Hepatocyte (in vitro differentiated cells): ENCODE data around the gene PGLYRP4. TPM values are rescaled to one million over a fixed set of nuclear protein-coding genes. Genes with fewer than 3 reads are reported as not detected.

ENCODE experiments used
- DNase-seq: peaks from one replicate; pipeline ENCODE4 v3.0.0-alpha.2; 2016; ENCODE audit warnings: low spot score
- H2AFZ ChIP-seq: fragments of 200-600 bp; sonication (generic); 2 replicates; pipeline ENCODE4 v1.6.0; 2016; ENCODE audit warnings: antibody characterized with exemption, mild to moderate bottlenecking
- H3K27ac ChIP-seq: fragments of 200-600 bp; sonication (generic); 2 replicates; pipeline ENCODE4 v1.5.1; 2016; ENCODE audit warnings: mild to moderate bottlenecking
- H3K27me3 ChIP-seq: fragments of 200-600 bp; sonication (generic); 2 replicates; pipeline ENCODE4 v1.6.1; 2016
- H3K36me3 ChIP-seq: fragments of 200-600 bp; sonication (generic); replicated peaks from 2 replicates; pipeline ENCODE4 v1.5.1; 2016; ENCODE audit warnings: low read depth; ENCODE audit not compliant: insufficient read depth
- H3K4me1 ChIP-seq: fragments of 200-600 bp; sonication (generic); 2 replicates; pipeline ENCODE4 v1.5.1; 2016; ENCODE audit warnings: mild to moderate bottlenecking, moderate library complexity; ENCODE audit not compliant: insufficient read depth
- H3K4me2 ChIP-seq: fragments of 200-600 bp; sonication (generic); 2 replicates; pipeline ENCODE4 v1.6.0; 2016
- H3K4me3 ChIP-seq: fragments of 200-600 bp; sonication (generic); 2 replicates; pipeline ENCODE4 v1.5.1; 2016; ENCODE audit warnings: mild to moderate bottlenecking
- H3K79me2 ChIP-seq: fragments of 200-600 bp; sonication (generic); 2 replicates; pipeline ENCODE4 v1.6.0; 2017; ENCODE audit warnings: mild to moderate bottlenecking
- H3K9me2 ChIP-seq: fragments of 200-600 bp; sonication (generic); replicated peaks from 2 replicates; pipeline ENCODE4 v1.6.0; 2017; ENCODE audit warnings: mild to moderate bottlenecking; ENCODE audit not compliant: insufficient read depth
- H3K9me3 ChIP-seq: fragments of 200-600 bp; sonication (generic); 2 replicates; pipeline ENCODE4 v1.5.1; 2016; ENCODE audit warnings: low read depth, mild to moderate bottlenecking
- H4K20me1 ChIP-seq: fragments of 200-600 bp; sonication (generic); 2 replicates; pipeline ENCODE4 v1.6.0; 2016; ENCODE audit warnings: mild to moderate bottlenecking; ENCODE audit not compliant: insufficient read depth, poor library complexity, severe bottlenecking
- CTCF ChIP-seq: fragments of 200-600 bp; sonication (generic); IDR thresholded peaks from 2 replicates; pipeline ENCODE4 v1.5.1; 2016; ENCODE audit warnings: antibody characterized with exemption, mild to moderate bottlenecking; ENCODE audit not compliant: poor library complexity
- EZH2 ChIP-seq: fragments of 200-600 bp; sonication (generic); IDR thresholded peaks from 2 replicates; pipeline ENCODE4 v1.6.1; 2016; ENCODE audit warnings: antibody characterized with exemption, mild to moderate bottlenecking, borderline replicate concordance
- EZH2phosphoT487 ChIP-seq: fragments of 200-600 bp; sonication (generic); IDR thresholded peaks from one replicate; pipeline ENCODE4 v1.6.1; 2018; ENCODE audit warnings: antibody characterized with exemption, mild to moderate bottlenecking, low read depth, moderate library complexity; ENCODE audit not compliant: unreplicated experiment, severe bottlenecking
- WGBS: methylation state at CpG from one replicate; pipeline ENCODE4 v1.1.6; 2016; ENCODE audit warnings: low lambda C conversion rate; ENCODE audit errors: missing lambda C conversion rate; 5-methylcytosine and 5-hydroxymethylcytosine counted together
- polyA plus RNA-seq: library from polyadenylated mRNA; unstranded; fragments of >200 nt; fragmentation: Nextera tagmentation; extraction: Ambion mirVana; gene quantifications from 2 replicates; pipeline ENCODE4 v1.2.1, GENCODE V29; 2016
- total RNA-seq: library from RNA; depleted of rRNA; stranded (reverse); fragments of >200 nt; gene quantifications from 2 replicates; pipeline ENCODE4 v1.2.3, GENCODE V29; 2014

PGLYRP4 gene
- total and polyA plus RNA-seq, 2 experiments from 2014 or later: not detected

- peak; percentile 84 for DNase-seq
- Histone ChIP-seq H3K79me2 (no peaks in the 10 kb centered on the region), H3K4me2 (no peak overlapping the region), H3K27ac (no peak overlapping the region), H3K4me3 (no peak overlapping the region), H2AFZ (no peak overlapping the region), H3K9me3 (no peaks in the 10 kb centered on the region), H3K36me3 (no peaks in the 10 kb centered on the region), H3K4me1 (no peaks in the 10 kb centered on the region), H3K9me2 (no peaks in the 10 kb centered on the region), H4K20me1 (no peaks in the 10 kb centered on the region), H3K27me3 (peaks cover 17% of the 10 kb centered on the region)
- WGBS: 0% methylated on average over 4 of the region's 4 CpGs
- TF ChIP-seq CTCF (peak; percentile 94), EZH2 (no peak)
Measured at GRCh38 chr1:153352523-153352922, 3.9 kb upstream of the PGLYRP4 start.

- Histone ChIP-seq H3K4me1 (no peaks in the 10 kb centered on the region), H2AFZ (no peak overlapping the region), H3K27me3 (peaks cover 17% of the 10 kb centered on the region), H3K4me2 (no peak overlapping the region), H3K4me3 (no peak overlapping the region), H3K9me3 (no peaks in the 10 kb centered on the region), H3K9me2 (no peaks in the 10 kb centered on the region), H4K20me1 (no peaks in the 10 kb centered on the region), H3K27ac (no peak overlapping the region), H3K36me3 (no peaks in the 10 kb centered on the region), H3K79me2 (no peaks in the 10 kb centered on the region)
- WGBS: 8% methylated on average over 1 of the region's 1 CpG
- TF ChIP-seq EZH2 (no peak), CTCF (no peak), EZH2phosphoT487 (no peak)
- no peak for DNase-seq
Measured at GRCh38 chr1:153350321-153350957, 1.8 kb upstream of the PGLYRP4 start.

GRCh38 chr1:153349363-153350320, 1.0 kb upstream of the PGLYRP4 start:
- no peak for TF ChIP-seq EZH2
- no peak for TF ChIP-seq EZH2phosphoT487
- no peak for TF ChIP-seq CTCF
- Histone ChIP-seq H3K36me3 (no peaks in the 10 kb centered on the region), H3K9me3 (no peaks in the 10 kb centered on the region), H2AFZ (no peak overlapping the region), H3K27ac (no peak overlapping the region), H3K4me3 (no peak overlapping the region), H3K4me1 (no peaks in the 10 kb centered on the region), H4K20me1 (no peaks in the 10 kb centered on the region), H3K4me2 (no peak overlapping the region), H3K79me2 (no peaks in the 10 kb centered on the region), H3K9me2 (no peaks in the 10 kb centered on the region), H3K27me3 (peaks cover 17% of the 10 kb centered on the region)
- DNase-seq: no peak
- 61% methylated on average over 17 of the region's 17 CpGs for WGBS
